ENCODE data around the gene TTLL11.

Gene TTLL11

DNA sequence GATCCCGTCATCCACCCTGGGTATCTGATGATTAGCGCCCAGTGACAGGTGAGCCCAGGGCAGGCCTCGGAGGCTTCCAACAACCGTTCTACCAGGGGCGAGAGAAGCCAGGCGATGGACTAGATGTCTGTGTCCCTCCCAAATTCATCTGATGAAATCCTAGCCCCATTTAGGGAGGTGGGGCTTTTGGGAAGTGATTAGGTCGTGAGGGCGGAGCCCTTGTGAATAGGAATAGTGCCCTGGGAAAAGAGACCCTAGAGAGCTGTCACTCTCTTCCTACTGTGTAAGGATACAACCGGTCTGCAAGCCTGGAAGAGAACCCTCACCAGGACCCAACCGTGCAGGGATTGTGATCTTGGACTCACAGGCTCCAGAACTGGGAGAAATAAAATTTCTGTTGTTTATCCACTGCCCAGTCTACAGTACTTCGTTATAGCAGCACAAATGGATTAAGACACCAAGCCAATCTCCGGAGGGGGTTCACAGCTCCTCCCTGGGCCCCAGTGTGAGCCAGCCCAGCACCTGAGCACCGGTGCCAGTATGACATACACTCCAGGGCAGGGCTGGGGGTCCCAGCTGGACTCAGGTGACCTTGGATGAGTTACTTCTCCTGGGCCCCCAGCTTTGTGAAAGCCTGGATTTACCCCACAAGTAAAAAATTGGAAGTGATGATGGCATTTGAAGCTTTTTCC, 279.4 kb downstream of the TTLL11 start:
- Histone ChIP-seq H3K79me2 (no peaks in the 10 kb centered on the region), H2AFZ (no peak overlapping the region), H3K4me2 (ENCODE audit: low read length) (no peak overlapping the region), H3K27ac (no peak overlapping the region), H3K4me3 (ENCODE audit: low read depth, low read length) (no peak overlapping the region), H3K27me3 (ENCODE audit: control insufficient read depth, insufficient read depth, low read length) (no peaks in the 10 kb centered on the region), H3K4me1 (no peaks in the 10 kb centered on the region), H3K36me3 (ENCODE audit: control insufficient read depth, insufficient read depth, low read length) (no peaks in the 10 kb centered on the region), H3K9me3 (ENCODE audit: control insufficient read depth, low read length) (no peaks in the 10 kb centered on the region), H3K9ac (no peak overlapping the region)
- TF ChIP-seq, protein P1, sequence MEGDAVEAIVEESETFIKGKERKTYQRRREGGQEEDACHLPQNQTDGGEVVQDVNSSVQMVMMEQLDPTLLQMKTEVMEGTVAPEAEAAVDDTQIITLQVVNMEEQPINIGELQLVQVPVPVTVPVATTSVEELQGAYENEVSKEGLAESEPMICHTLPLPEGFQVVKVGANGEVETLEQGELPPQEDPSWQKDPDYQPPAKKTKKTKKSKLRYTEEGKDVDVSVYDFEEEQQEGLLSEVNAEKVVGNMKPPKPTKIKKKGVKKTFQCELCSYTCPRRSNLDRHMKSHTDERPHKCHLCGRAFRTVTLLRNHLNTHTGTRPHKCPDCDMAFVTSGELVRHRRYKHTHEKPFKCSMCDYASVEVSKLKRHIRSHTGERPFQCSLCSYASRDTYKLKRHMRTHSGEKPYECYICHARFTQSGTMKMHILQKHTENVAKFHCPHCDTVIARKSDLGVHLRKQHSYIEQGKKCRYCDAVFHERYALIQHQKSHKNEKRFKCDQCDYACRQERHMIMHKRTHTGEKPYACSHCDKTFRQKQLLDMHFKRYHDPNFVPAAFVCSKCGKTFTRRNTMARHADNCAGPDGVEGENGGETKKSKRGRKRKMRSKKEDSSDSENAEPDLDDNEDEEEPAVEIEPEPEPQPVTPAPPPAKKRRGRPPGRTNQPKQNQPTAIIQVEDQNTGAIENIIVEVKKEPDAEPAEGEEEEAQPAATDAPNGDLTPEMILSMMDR (IDR thresholded peaks at IDR 0.05), result no peak

DNA sequence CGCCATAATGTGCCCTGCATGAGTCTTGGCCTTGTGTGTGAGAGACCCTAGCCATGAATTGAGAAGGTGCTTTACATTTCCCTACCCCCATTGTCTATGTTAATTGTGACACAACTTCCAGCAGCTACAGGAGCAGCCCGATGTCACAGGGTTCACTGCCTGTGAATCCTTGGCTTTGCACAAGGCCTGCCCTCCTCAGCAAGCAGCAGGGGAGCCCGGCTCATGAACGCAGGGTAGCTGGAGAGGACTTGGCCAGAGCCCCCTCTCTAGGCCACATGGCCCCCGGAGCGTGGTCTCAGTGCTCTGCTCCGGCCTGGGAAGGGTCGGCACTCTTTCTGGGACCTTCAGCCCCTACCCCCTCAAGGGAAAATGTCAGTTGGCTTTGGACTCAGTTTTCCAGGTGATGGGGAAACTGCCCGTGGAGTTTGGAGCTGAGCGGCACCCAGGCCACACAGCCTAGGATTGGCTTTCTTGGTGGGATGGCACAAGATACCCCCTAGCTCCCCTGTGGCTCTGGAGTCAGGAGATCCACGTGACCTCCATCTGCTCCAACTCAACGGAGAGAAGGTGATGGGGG, 280.9 kb downstream of the TTLL11 start:
- Histone ChIP-seq H3K4me3 (ENCODE audit: low read depth, low read length) (no peak overlapping the region), H3K36me3 (ENCODE audit: control insufficient read depth, insufficient read depth, low read length) (no peaks in the 10 kb centered on the region), H3K4me1 (no peaks in the 10 kb centered on the region), H3K9ac (no peak overlapping the region), H3K4me2 (ENCODE audit: low read length) (no peak overlapping the region), H3K27me3 (ENCODE audit: control insufficient read depth, insufficient read depth, low read length) (no peaks in the 10 kb centered on the region), H3K27ac (no peak overlapping the region), H3K9me3 (ENCODE audit: control insufficient read depth, low read length) (no peaks in the 10 kb centered on the region), H2AFZ (no peak overlapping the region), H3K79me2 (no peaks in the 10 kb centered on the region)
- TF ChIP-seq, protein P1 (IDR thresholded peaks at IDR 0.05), result no peak

- H3K79me2 ChIP-seq, result no peaks in the 10 kb centered on the region
- no peak overlapping the region for H2AFZ ChIP-seq
- no peak overlapping the region for H3K4me3 ChIP-seq (ENCODE audit: low read depth, low read length)
Measured at GRCh38 chr9:121811751-121812150, 281.4 kb downstream of the TTLL11 start.

GRCh38 chr9:121811140-121811539, 282.0 kb downstream of the TTLL11 start:
- no peaks in the 10 kb centered on the region for H3K9me3 ChIP-seq (ENCODE audit: control insufficient read depth, low read length)
- H3K36me3 ChIP-seq (ENCODE audit: control insufficient read depth, insufficient read depth, low read length), result no peaks in the 10 kb centered on the region
- no peaks in the 10 kb centered on the region for H3K79me2 ChIP-seq
- no peak overlapping the region for H3K4me3 ChIP-seq (ENCODE audit: low read depth, low read length)
- H2AFZ ChIP-seq, result no peak overlapping the region
- H3K4me1 ChIP-seq, result no peaks in the 10 kb centered on the region
- H3K4me2 ChIP-seq (ENCODE audit: low read length), result no peak overlapping the region
- TF ChIP-seq, protein P1 (IDR thresholded peaks at IDR 0.05), result no peak
- H3K27me3 ChIP-seq (ENCODE audit: control insufficient read depth, insufficient read depth, low read length), result no peaks in the 10 kb centered on the region
- no peak overlapping the region for H3K27ac ChIP-seq
- no peak overlapping the region for H3K9ac ChIP-seq

More at GRCh38 chr9:121811751-121812150, 281.4 kb downstream of the TTLL11 start:
- Histone ChIP-seq H3K4me2 (ENCODE audit: low read length) (no peak overlapping the region), H3K9me3 (ENCODE audit: control insufficient read depth, low read length) (no peaks in the 10 kb centered on the region), H3K36me3 (ENCODE audit: control insufficient read depth, insufficient read depth, low read length) (no peaks in the 10 kb centered on the region), H3K4me1 (no peaks in the 10 kb centered on the region), H3K27me3 (ENCODE audit: control insufficient read depth, insufficient read depth, low read length) (no peaks in the 10 kb centered on the region), H3K9ac (no peak overlapping the region), H3K27ac (no peak overlapping the region)
- TF ChIP-seq, protein P1 (IDR thresholded peaks at IDR 0.05), result no peak

DNA sequence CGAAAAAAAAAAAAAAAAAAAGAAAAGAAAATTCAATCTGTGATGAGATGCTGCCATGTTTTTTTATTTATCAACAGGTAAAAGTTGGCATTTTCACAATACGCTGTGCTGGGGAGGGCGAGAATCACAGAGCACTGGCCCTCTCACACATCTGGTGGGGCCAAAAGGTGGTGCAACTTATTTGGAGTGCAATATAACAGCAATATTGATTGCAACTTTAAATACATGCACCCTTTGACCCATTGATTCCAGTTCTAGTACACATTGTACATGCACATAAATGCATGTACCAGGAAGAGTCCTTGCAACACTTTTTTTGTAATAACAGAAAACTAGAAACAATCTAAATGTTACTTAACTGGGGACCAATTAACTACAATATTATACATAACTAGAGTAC, 282.6 kb downstream of the TTLL11 start:
- Histone ChIP-seq H2AFZ (no peak overlapping the region), H3K4me2 (ENCODE audit: low read length) (no peak overlapping the region), H3K27me3 (ENCODE audit: control insufficient read depth, insufficient read depth, low read length) (no peaks in the 10 kb centered on the region), H3K4me1 (no peaks in the 10 kb centered on the region), H3K79me2 (no peaks in the 10 kb centered on the region), H3K27ac (no peak overlapping the region), H3K4me3 (ENCODE audit: low read depth, low read length) (no peak overlapping the region), H3K36me3 (ENCODE audit: control insufficient read depth, insufficient read depth, low read length) (no peaks in the 10 kb centered on the region), H3K9ac (no peak overlapping the region), H3K9me3 (ENCODE audit: control insufficient read depth, low read length) (no peaks in the 10 kb centered on the region)
- TF ChIP-seq, protein P1 (IDR thresholded peaks at IDR 0.05), result no peak
